ENCODE results near the gene PLCL1.

The PLCL1 gene

DNA sequence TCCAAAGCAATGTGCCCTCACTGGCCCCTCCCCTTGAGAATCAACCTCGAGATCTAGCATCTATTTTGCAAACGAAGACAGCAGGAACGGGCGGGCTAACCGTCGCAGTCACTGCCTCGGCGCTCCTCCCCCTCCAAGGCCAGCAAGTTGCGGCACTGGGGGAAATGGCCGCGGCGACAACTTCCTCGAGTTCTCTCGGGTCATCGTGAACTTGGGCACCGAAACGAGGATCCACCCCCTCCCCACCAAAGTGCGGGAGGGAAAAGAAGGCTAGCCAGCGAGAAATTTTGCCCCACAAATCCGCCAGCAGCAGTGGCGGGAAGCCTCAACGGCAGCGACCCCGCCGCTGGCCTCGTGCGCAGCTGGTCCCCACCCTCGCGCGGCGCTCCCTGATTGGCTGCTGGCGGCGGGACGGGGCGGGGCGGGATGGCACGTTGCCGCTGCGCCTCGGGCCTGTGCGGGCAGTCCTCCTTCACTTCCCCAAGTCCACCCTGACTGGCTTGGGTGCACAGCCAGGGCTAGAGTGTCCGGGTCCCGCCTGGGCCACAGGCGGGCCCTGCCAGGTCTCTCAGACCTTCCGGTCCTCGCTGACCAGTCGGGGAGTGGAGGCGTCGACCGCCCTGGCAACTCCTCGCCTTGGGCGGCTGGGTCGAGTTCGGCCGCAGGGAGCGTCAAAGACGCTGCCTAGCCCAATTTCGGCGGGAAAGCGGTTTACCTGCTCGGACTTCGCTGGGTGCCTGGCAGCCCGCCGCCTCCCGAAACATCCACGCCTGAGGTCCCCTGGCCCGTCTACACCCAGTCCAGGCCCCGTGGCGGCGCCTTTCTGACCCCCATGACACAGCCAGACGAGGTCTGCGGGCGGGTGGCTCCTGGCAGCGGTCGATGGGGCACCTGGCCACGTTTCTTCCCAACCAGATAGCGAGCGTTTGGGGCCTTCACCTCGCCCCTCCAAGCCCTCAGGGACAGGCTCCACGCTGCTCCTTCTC lies 19.1 kb upstream of the PLCL1 start, which contains the start of gene BOLL:
Gene BOLL (minus strand): TSS at position 364 of the 986 bp plus-strand sequence. CDS start 3,469 bp downstream, outside the sequence.
- DNase-seq (ENCODE audit: low spot score), result no peak
- TF ChIP-seq, protein P1, sequence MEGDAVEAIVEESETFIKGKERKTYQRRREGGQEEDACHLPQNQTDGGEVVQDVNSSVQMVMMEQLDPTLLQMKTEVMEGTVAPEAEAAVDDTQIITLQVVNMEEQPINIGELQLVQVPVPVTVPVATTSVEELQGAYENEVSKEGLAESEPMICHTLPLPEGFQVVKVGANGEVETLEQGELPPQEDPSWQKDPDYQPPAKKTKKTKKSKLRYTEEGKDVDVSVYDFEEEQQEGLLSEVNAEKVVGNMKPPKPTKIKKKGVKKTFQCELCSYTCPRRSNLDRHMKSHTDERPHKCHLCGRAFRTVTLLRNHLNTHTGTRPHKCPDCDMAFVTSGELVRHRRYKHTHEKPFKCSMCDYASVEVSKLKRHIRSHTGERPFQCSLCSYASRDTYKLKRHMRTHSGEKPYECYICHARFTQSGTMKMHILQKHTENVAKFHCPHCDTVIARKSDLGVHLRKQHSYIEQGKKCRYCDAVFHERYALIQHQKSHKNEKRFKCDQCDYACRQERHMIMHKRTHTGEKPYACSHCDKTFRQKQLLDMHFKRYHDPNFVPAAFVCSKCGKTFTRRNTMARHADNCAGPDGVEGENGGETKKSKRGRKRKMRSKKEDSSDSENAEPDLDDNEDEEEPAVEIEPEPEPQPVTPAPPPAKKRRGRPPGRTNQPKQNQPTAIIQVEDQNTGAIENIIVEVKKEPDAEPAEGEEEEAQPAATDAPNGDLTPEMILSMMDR (IDR thresholded peaks at IDR 0.05; ENCODE audit: extremely low read depth, missing control alignments), result no peak

DNA sequence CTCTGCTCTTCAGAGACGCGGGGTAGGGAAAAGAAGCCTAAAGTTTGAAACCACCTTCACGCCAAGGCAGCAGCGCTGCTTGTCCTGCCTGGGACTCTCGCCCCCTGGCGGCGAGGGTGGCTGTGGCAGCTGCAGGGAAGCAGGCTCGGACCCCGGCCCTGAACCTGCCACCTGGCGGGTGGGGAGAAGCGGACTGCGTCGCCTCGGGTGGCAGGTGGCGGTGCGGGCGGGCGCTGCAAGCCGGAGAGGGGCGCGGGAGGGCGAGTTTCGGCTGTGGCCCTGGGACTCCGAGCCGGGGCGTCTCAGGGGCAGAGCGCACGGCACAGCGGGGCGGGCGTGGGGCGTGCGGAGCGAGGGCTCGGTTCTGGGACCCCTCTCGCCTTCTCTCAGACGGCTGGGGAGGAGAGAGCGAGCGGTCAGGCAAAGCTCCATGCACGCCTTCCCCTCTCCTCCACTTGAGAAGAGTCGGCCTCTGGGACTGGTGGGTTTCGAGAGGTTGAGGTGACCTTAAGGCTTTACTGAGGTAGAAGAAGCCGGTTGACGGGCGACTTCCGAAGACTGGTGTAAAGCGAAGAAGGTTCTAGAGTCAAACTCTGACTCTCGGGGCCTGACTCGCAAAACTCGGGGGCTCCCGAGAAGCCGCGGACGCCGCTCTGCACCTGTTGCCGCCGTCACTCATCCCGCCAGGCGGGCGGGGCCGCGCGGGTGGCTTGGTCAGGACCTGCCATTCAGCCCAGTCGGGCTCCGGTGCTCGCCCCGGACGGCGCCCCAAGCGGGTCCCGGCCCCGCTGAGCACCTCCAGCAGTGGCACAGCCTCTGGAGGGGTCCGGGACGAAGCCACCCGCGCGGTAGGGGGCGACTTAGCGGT lies 18.1 kb upstream of the PLCL1 start:
- DNase-seq (ENCODE audit: low spot score), result peak; percentile 80
- TF ChIP-seq, protein P1 (IDR thresholded peaks at IDR 0.05; ENCODE audit: extremely low read depth, missing control alignments), result peak; percentile 59

GRCh38 chr2:197793456-197793855 lies 10.9 kb upstream of the PLCL1 start:
- no peak for DNase-seq (ENCODE audit: low spot score)
- TF ChIP-seq, protein P1 (IDR thresholded peaks at IDR 0.05; ENCODE audit: extremely low read depth, missing control alignments), result no peak

DNA sequence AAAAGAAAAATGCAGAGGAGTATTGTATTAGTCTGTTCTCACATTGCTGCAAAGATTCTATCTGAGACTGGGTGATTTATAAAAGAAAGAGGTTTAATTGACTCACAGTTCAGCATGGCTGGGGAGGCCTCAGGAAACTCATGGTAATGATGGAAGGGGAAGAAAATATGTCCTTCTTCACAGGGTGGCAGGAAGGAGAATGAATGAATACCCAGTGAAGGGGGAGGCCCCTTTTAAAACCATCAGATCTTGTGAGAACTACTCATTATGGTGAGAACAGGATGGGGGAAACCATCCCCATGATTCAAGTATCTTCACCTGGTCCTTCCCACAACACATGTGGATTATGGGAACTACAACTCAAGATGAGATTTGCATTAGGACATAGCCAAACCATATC lies 9.1 kb upstream of the PLCL1 start:
- DNase-seq (ENCODE audit: low spot score), result no peak
- TF ChIP-seq, protein P1 (IDR thresholded peaks at IDR 0.05; ENCODE audit: extremely low read depth, missing control alignments), result no peak

- no peak for DNase-seq (ENCODE audit: low spot score)
- TF ChIP-seq, protein P1 (IDR thresholded peaks at IDR 0.05; ENCODE audit: extremely low read depth, missing control alignments), result no peak
Measured at GRCh38 chr2:197798187-197798586, 6.2 kb upstream of the PLCL1 start.

DNA sequence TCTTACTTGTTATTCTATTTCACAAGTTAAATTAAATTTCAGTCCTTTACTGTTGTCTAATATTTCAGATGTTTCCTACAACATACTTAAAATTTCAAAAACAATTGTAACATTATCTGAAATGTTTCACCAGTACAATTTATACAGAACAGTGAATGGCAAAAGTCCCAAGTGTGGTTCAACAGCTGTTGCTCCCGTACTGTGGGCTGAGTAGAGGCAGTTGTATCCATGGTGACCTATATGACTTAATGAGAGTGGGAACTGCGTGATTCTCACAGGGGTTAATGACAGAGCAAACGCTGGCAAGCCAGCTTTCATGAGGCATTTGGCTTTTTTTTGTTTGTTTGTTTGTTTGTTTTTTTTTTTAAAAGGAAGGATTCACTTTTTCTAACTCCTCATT lies 5.3 kb upstream of the PLCL1 start:
- no peak for DNase-seq (ENCODE audit: low spot score)
- TF ChIP-seq, protein P1 (IDR thresholded peaks at IDR 0.05; ENCODE audit: extremely low read depth, missing control alignments), result no peak
